OCI-LY3 (cell line): Measurements from ENCODE around the gene PINLYP.

Experiments used
- H2AFZ ChIP-seq: fragments of 200-600, 300-600 bp; shearing (Covaris generic); 2 replicates; pipeline ENCODE4 v1.6.0; 2014; ENCODE audit warnings: antibody characterized with exemption, low read depth, low read length
- H3K27ac ChIP-seq: fragments of 200-600, 300-600 bp; sonication (generic); 2 replicates; pipeline ENCODE4 v1.5.1; 2014; ENCODE audit warnings: mild to moderate bottlenecking, low read length, moderate library complexity, mixed read lengths
- H3K27me3 ChIP-seq: fragments of 200-600, 300-600 bp; sonication (generic); 2 replicates; pipeline ENCODE4 v1.6.1; 2014; ENCODE audit warnings: low read depth, low read length, mixed read lengths
- H3K36me3 ChIP-seq: fragments of 200-600, 300-600 bp; sonication (generic); replicated peaks from 2 replicates; pipeline ENCODE3; 2014; ENCODE audit warnings: low read depth, low read length, mixed read lengths
- H3K4me1 ChIP-seq: fragments of 300-600, 200-600 bp; sonication (generic); 2 replicates; pipeline ENCODE4 v1.6.1; 2014; ENCODE audit warnings: low read length, mixed read lengths
- H3K4me2 ChIP-seq: fragments of 200-600, 300-600 bp; sonication (generic); 2 replicates; pipeline ENCODE4 v1.6.1; 2014; ENCODE audit warnings: low read length, mixed read lengths
- H3K4me3 ChIP-seq: fragments of 300-600, 200-600 bp; sonication (generic); 2 replicates; pipeline ENCODE4 v1.5.1; 2014; ENCODE audit warnings: antibody characterized with exemption, mild to moderate bottlenecking, low read length, moderate library complexity
- H3K79me2 ChIP-seq: fragments of 300-600, 200-600 bp; shearing (Covaris generic); 2 replicates; pipeline ENCODE4 v1.6.1; 2014; ENCODE audit warnings: mild to moderate bottlenecking, low read length, mixed read lengths
- H3K9ac ChIP-seq: fragments of 300-600, 200-600 bp; shearing (Covaris generic); 2 replicates; pipeline ENCODE4 v1.6.0; 2014; ENCODE audit warnings: mild to moderate bottlenecking, low read length, moderate library complexity
- H3K9me3 ChIP-seq: fragments of 200-600, 300-600 bp; shearing (Covaris generic); 2 replicates; pipeline ENCODE4 v1.6.1; 2014; ENCODE audit warnings: low read length, mixed read lengths; ENCODE audit not compliant: insufficient read depth
- H4K20me1 ChIP-seq: fragments of 200-600, 300-600 bp; sonication (generic); 2 replicates; pipeline ENCODE4 v1.6.1; 2016; ENCODE audit warnings: low read length, mixed read lengths; ENCODE audit not compliant: insufficient read depth
- EZH2phosphoT487 ChIP-seq: fragments of 200-600 bp; shearing (Covaris generic); IDR thresholded peaks from 2 replicates; pipeline ENCODE4 v1.6.1; 2018; ENCODE audit warnings: antibody characterized with exemption, mixed run types, low read depth
- TF ChIP-seq, protein P1 (sequence below): fragments of 200-600, 300-600 bp; sonication (generic); IDR thresholded peaks from 2 replicates; pipeline ENCODE4 v1.5.1; 2014; ENCODE audit warnings: antibody characterized with exemption, low read length, low read depth

The PINLYP gene

DNA sequence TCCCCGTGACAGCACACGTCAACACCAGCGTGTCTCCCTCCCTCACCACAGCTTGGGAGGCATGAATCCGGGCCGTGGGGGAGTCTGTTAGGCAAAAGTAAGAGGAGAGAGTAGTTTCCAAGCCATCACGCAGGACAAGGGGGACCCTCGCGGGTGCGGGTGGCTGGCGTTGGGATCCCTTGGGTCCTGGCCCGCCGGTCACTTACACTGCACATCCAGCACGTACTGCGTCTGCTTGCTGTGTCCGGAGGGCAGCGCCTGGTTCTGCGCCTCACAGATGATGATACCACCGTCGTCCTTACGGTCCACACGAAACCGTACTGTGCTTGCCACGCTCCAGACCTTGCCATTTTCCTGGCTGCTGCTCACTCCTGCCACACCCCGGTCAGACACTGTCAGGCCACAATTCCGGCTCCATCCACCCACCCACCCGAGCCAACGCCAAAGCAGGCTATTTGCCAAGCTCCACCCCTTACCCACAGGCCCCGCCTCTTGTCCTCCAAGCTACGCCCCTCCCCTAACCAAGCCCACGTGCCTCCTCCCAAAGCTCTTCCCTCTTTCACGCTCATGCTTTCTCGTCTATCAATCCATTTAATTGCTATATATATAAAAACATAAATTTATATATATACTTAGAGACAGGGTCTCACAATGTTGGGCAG, 50.4 kb downstream of the PINLYP start:
- H2AFZ ChIP-seq = no peak overlapping the region
- TF ChIP-seq, protein P1, sequence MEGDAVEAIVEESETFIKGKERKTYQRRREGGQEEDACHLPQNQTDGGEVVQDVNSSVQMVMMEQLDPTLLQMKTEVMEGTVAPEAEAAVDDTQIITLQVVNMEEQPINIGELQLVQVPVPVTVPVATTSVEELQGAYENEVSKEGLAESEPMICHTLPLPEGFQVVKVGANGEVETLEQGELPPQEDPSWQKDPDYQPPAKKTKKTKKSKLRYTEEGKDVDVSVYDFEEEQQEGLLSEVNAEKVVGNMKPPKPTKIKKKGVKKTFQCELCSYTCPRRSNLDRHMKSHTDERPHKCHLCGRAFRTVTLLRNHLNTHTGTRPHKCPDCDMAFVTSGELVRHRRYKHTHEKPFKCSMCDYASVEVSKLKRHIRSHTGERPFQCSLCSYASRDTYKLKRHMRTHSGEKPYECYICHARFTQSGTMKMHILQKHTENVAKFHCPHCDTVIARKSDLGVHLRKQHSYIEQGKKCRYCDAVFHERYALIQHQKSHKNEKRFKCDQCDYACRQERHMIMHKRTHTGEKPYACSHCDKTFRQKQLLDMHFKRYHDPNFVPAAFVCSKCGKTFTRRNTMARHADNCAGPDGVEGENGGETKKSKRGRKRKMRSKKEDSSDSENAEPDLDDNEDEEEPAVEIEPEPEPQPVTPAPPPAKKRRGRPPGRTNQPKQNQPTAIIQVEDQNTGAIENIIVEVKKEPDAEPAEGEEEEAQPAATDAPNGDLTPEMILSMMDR = no peak
- no peak for TF ChIP-seq EZH2phosphoT487
- no peaks in the 10 kb centered on the region for H3K27me3 ChIP-seq
- no peaks in the 10 kb centered on the region for H3K9me3 ChIP-seq
- no peaks in the 10 kb centered on the region for H4K20me1 ChIP-seq
- no peaks in the 10 kb centered on the region for H3K4me1 ChIP-seq
- no peak overlapping the region for H3K9ac ChIP-seq
- no peaks in the 10 kb centered on the region for H3K36me3 ChIP-seq
- H3K79me2 ChIP-seq = no peaks in the 10 kb centered on the region
- no peak overlapping the region for H3K4me2 ChIP-seq
- H3K27ac ChIP-seq = no peak overlapping the region
- no peak overlapping the region for H3K4me3 ChIP-seq

DNA sequence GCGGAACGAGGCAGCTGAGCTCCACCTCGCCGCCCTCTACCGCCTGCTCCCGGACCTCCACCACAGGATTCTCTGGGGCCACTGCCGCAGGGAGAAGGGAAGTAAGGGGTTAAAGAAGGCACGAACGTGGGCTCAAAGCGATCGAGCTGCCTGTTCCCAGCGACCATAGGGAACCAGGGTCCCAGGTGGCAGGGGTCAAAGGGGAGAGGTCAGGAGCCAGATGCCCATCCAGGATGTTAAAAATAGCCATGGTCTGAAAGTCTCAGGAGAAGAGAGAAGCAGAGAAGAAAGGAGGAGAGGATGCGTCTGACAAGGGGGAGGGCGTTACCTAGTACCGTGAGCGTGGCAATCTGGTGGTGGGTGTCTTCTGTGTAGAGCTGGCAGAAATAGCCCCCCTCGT, 51.2 kb downstream of the PINLYP start:
- Histone ChIP-seq H3K27me3 (no peaks in the 10 kb centered on the region), H3K4me3 (no peak overlapping the region), H2AFZ (no peak overlapping the region), H3K27ac (no peak overlapping the region), H4K20me1 (no peaks in the 10 kb centered on the region), H3K9ac (no peak overlapping the region), H3K4me1 (no peaks in the 10 kb centered on the region), H3K4me2 (no peak overlapping the region), H3K36me3 (no peaks in the 10 kb centered on the region), H3K79me2 (no peaks in the 10 kb centered on the region), H3K9me3 (no peaks in the 10 kb centered on the region)
- TF ChIP-seq EZH2phosphoT487 = no peak
- TF ChIP-seq, protein P1 = no peak

DNA sequence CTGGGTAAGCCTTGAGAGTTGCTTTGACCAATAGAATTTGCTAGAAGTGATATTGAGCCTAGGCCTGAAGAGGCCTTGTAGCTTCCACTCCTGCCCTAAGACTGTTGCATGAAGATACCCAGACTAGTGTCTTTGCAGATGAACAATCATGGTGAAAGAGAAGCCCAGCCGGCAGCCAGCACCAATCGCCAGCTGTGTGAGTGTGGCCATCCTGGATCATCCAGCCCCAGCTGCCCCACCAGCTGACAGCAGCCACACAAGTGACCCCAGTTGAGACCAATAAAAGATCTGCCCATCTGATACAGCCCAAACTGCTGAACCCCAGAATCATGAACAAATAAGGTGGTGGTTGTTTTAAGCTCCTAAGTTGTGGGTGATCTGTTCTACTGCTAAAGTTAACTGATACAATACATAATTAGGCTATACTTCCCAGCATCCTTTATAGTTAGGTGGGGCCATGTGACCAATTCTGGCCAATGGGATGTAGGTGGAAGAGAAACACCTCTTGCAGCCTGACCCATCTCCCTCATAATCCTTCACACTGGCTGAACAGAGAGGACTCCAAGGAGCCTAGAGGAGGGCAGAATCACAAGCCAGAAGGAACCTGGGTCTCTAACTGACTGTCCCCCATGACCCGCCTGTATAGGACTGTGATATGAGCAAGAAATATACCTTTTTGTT, 53.2 kb downstream of the PINLYP start:
- Histone ChIP-seq H2AFZ (no peak overlapping the region), H3K9me3 (no peaks in the 10 kb centered on the region), H4K20me1 (no peaks in the 10 kb centered on the region), H3K4me3 (no peak overlapping the region), H3K79me2 (no peaks in the 10 kb centered on the region), H3K27ac (no peak overlapping the region), H3K4me2 (no peak overlapping the region), H3K36me3 (no peaks in the 10 kb centered on the region), H3K4me1 (no peaks in the 10 kb centered on the region), H3K27me3 (no peaks in the 10 kb centered on the region), H3K9ac (no peak overlapping the region)
- TF ChIP-seq, protein P1 = no peak
- TF ChIP-seq EZH2phosphoT487 = no peak

DNA sequence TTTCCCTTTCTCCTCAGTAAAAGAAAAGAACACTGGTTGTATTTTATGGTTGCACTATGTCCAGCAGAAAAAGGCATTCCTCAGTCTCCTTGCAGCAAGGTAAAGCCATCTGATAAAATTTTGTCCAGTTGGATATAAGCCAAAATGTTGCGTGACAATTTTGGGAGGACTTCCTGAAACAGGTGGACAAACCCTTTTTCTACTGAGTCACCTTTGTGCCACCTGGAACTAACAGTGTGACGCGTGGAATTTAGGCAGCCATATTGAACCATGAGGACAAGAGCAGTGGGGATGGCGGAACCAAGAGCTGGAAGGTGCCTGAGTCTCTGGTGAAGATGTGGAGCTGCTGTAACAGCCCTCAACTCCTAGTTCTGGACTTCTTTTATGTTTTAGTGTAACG, 55.9 kb downstream of the PINLYP start:
- Histone ChIP-seq H3K4me2 (no peak overlapping the region), H3K27me3 (no peaks in the 10 kb centered on the region; the same call in 1 of the 2 replicates), H2AFZ (no peak overlapping the region), H3K4me1 (no peaks in the 10 kb centered on the region), H3K9ac (no peak overlapping the region), H3K36me3 (no peaks in the 10 kb centered on the region), H3K4me3 (no peak overlapping the region), H3K27ac (no peak overlapping the region), H3K9me3 (no peaks in the 10 kb centered on the region), H4K20me1 (no peaks in the 10 kb centered on the region), H3K79me2 (no peaks in the 10 kb centered on the region)
- TF ChIP-seq, protein P1 = no peak
- no peak for TF ChIP-seq EZH2phosphoT487
